SU-DHL-6 (cell line): ENCODE results near the gene NKX6-2.

Source experiments
- CTCF ChIP-seq: fragments of 200-600 bp; sonication (generic); IDR thresholded peaks from one replicate; pipeline ENCODE4 v1.5.1; 2017; ENCODE audit warnings: antibody characterized with exemption, mild to moderate bottlenecking, low read length, moderate library complexity; ENCODE audit not compliant: insufficient read depth, poor library complexity, severe bottlenecking
- EZH2phosphoT487 ChIP-seq: fragments of 200-600 bp; sonication (generic), shearing (Covaris generic); conservative IDR thresholded peaks from 2 replicates; pipeline ENCODE4 v1.6.1; 2018; ENCODE audit warnings: mild to moderate bottlenecking, antibody characterized with exemption, low read length, moderate library complexity, mixed read lengths

GRCh38 chr10:132813001-132813401 lies 27.1 kb upstream of the NKX6-2 start:
- TF ChIP-seq CTCF (no peak), EZH2phosphoT487 (no peak)
